D721Med (cell line): Measurements from ENCODE around the gene DYRK3.

Source experiments
- DNase-seq: peaks from one replicate; pipeline ENCODE4 v3.0.0; 2011; ENCODE audit warnings: low spot score; ENCODE audit not compliant: insufficient read length
- FAIRE-seq: peaks from 2 replicates; lab custom pipeline; 2011; peaks lifted over from hg19 to GRCh38; lab: Jason Lieb, UNC
- TF ChIP-seq, protein P1 (sequence below): IDR thresholded peaks from 2 replicates; pipeline ENCODE4 v1.5.1; 2012; ENCODE audit warnings: mild to moderate bottlenecking, control low read depth; ENCODE audit not compliant: insufficient read depth; ENCODE audit errors: missing control alignments

DYRK3 gene

DNA sequence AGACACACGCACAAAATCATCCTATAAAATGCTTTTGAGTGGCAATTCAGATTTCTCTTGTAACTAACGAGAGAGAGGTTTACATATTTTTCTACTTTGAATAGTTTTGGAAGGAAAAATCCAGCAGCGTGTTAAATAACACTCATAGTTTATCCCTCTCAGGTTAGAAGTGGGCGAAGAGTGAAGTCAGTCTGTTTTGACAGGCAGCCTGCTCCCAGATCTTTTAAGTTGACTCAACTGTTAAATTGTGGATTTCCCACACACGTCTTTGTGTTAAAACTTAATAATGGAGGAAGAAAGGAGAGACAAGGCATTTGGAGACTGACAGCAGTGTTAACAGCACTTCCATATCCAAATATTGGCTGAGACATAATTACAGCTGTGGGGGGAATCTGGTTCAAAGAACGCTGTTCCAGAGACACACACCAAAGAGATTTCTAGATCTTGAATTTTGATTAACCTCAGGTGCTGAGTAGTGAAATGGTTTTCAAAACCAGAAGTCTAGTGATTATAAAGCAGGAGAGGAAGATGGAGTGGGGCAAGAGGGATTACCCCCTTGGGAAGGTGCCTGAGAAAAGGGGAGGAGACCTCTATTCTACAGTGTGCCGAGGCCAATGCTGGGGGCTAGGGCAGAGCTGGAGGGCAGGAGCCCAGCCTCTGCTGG is 52.0 kb downstream of the DYRK3 start:
- TF ChIP-seq, protein P1, sequence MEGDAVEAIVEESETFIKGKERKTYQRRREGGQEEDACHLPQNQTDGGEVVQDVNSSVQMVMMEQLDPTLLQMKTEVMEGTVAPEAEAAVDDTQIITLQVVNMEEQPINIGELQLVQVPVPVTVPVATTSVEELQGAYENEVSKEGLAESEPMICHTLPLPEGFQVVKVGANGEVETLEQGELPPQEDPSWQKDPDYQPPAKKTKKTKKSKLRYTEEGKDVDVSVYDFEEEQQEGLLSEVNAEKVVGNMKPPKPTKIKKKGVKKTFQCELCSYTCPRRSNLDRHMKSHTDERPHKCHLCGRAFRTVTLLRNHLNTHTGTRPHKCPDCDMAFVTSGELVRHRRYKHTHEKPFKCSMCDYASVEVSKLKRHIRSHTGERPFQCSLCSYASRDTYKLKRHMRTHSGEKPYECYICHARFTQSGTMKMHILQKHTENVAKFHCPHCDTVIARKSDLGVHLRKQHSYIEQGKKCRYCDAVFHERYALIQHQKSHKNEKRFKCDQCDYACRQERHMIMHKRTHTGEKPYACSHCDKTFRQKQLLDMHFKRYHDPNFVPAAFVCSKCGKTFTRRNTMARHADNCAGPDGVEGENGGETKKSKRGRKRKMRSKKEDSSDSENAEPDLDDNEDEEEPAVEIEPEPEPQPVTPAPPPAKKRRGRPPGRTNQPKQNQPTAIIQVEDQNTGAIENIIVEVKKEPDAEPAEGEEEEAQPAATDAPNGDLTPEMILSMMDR, result no peak
- FAIRE-seq (no peak), DNase-seq (no peak)

DNA sequence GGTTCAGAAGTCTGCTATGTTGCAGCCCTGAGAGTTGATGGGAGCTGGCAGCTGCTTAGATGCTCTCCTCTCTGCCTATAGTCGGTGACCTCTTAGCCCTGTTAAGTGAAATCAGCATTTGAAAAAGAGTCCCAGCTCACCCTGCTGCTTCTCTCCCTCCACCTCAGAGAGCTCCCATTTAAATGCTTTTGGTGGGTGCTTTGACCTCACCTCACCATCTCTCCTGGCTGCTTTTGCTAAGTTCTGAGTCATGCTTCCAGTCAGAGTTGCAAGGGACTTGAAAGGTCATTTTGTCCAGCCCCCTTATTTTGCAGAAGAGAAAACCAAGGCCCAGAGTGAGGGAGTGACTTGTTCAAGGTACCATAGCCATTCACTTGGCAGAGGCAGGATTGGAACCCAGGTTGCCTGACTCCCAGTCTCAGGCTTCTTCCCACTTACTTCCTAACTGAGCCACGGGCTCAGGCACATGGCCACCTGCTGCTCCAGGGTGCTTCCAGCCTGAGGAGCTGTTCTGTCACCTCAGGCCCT is 52.6 kb downstream of the DYRK3 start:
- DNase-seq (no peak), FAIRE-seq (no peak)
- TF ChIP-seq, protein P1, result no peak

DNA sequence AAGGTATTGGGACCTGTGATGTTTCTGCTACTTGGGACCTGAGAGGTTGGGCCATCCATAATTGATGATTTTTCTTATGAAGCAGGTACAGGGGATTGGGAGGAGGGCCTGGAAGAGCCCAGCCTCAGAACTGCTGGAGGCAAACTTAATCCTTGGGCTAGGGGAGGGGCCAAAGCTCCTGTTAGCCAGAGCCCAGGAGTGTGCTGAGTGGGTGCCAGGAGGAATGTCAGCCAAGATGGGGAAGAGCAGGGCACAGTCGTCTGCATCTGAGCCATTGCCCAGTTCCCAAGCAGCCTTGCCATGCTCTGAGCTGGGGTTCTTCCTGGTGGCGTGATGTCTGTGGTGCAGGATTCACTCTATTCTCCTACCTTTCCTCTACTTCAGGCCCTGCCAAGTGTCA is 55.2 kb downstream of the DYRK3 start:
- FAIRE-seq (no peak), DNase-seq (no peak)
- TF ChIP-seq, protein P1, result no peak

DNA sequence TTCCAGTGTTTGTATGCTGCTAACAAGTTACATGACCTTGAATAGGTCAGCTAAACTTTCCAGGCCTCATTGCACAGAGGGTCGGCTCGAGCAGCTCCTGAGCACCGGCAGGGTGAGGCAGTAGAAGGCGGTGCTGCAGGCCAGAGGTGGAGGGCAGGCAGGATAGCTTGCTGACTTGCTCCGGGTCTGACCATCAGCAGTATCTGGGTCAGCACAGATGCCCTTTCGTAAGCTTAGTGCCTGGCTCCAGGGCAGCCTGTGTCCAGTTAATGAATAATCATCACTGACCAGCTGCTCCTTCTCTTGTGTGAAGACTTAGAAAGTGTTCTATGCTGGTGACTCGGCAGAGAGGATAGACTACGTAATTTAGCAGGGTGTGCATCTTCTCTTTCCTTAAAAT is 56.3 kb downstream of the DYRK3 start:
- TF ChIP-seq, protein P1, result no peak
- no peak for DNase-seq
- FAIRE-seq, result no peak

DNA sequence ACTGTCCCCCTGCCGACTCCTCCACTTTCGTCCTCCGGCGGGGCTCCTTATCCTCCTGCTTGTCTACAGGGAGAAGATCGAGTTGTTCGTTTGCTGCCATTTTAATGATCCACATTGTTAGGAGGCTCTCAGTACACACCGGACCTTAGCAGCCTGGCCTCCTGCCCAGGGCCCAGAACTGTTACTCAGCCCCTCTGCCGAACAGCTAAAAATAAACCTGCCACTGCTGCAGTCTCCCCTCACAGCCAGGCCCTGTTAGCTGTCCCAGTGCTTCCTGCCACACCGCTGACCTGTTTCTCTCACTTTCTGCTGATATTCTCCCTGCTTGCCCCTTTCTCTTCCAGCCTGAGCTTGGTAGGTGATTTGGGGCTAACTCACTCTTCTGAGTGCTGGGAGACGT is 57.7 kb downstream of the DYRK3 start:
- TF ChIP-seq, protein P1, result no peak
- FAIRE-seq (no peak), DNase-seq (no peak)

DNA sequence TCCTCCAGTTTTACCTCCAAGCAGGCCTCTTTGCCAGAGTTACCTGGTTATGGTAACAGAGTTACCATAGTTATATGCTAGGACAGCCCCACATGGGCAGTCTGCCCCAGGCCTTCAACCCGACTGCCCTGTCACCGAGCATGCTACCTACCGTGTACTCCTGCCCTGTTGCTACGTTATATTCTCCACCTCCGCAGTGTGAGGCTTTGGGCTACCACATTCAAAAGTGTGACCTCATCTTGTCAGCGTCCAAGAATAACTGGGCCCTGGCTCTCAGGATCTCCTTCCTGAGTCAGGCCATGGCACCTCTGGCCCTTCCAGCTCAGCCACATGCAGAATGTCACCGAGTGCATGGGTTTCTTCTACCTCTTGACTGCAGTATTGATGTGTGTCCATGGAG is 58.3 kb downstream of the DYRK3 start:
- no peak for FAIRE-seq

More for the DNA sequence above, 58.3 kb downstream of the DYRK3 start:
- DNase-seq, result no peak
- TF ChIP-seq, protein P1, result no peak
